SU-DHL-6 (cell line): Measurements from ENCODE around the gene UCP2.

Experiments
- EZH2phosphoT487 ChIP-seq: fragments of 200-600 bp; sonication (generic), shearing (Covaris generic); conservative IDR thresholded peaks from 2 replicates; pipeline ENCODE4 v1.6.1; 2018; ENCODE audit warnings: mild to moderate bottlenecking, antibody characterized with exemption, low read length, moderate library complexity, mixed read lengths
- TF ChIP-seq, protein P1 (sequence below): fragments of 200-600 bp; sonication (generic); IDR thresholded peaks from one replicate; pipeline ENCODE4 v1.5.1; 2017; ENCODE audit warnings: antibody characterized with exemption, mild to moderate bottlenecking, low read length, moderate library complexity; ENCODE audit not compliant: insufficient read depth, poor library complexity, severe bottlenecking

GRCh38 chr11:74005721-74006517 lies 23.3 kb upstream of the UCP2 start:
- TF ChIP-seq, protein P1, sequence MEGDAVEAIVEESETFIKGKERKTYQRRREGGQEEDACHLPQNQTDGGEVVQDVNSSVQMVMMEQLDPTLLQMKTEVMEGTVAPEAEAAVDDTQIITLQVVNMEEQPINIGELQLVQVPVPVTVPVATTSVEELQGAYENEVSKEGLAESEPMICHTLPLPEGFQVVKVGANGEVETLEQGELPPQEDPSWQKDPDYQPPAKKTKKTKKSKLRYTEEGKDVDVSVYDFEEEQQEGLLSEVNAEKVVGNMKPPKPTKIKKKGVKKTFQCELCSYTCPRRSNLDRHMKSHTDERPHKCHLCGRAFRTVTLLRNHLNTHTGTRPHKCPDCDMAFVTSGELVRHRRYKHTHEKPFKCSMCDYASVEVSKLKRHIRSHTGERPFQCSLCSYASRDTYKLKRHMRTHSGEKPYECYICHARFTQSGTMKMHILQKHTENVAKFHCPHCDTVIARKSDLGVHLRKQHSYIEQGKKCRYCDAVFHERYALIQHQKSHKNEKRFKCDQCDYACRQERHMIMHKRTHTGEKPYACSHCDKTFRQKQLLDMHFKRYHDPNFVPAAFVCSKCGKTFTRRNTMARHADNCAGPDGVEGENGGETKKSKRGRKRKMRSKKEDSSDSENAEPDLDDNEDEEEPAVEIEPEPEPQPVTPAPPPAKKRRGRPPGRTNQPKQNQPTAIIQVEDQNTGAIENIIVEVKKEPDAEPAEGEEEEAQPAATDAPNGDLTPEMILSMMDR: no peak
- no peak for TF ChIP-seq EZH2phosphoT487
